ENCODE data around the gene PON2.

GRCh38 chr7:95368235-95368634 is 66.6 kb downstream of the PON2 start:
- TF ChIP-seq, protein P1, sequence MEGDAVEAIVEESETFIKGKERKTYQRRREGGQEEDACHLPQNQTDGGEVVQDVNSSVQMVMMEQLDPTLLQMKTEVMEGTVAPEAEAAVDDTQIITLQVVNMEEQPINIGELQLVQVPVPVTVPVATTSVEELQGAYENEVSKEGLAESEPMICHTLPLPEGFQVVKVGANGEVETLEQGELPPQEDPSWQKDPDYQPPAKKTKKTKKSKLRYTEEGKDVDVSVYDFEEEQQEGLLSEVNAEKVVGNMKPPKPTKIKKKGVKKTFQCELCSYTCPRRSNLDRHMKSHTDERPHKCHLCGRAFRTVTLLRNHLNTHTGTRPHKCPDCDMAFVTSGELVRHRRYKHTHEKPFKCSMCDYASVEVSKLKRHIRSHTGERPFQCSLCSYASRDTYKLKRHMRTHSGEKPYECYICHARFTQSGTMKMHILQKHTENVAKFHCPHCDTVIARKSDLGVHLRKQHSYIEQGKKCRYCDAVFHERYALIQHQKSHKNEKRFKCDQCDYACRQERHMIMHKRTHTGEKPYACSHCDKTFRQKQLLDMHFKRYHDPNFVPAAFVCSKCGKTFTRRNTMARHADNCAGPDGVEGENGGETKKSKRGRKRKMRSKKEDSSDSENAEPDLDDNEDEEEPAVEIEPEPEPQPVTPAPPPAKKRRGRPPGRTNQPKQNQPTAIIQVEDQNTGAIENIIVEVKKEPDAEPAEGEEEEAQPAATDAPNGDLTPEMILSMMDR (optimal IDR thresholded peaks at IDR 0.05 in 1 of 3, IDR thresholded peaks at IDR 0.05 in 1 of 3, conservative IDR thresholded peaks at IDR 0.05 in 1 of 3; ENCODE audit: extremely low read depth in 1 of 3, insufficient read depth in 2 of 3, low read length in 3 of 3), result no peak
- TF ChIP-seq EZH2 (IDR thresholded peaks at IDR 0.05; ENCODE audit: low read length), result no peak

All from keratinocyte (primary cell).